Liver (tissue), 3 donors: ENCODE results near the gene NRROS.

Source experiments
- EGR1 ChIP-seq, 2 donors: IDR thresholded peaks; 2 replicates each; pipeline ENCODE4 v1.6.1; 2016 to 2018; ENCODE audit warnings: antibody characterized with exemption in 2 of 2, low read depth in 2 of 2
- FOXA1 ChIP-seq: IDR thresholded peaks from 2 replicates; pipeline ENCODE4 v1.6.1; 2016; ENCODE audit warnings: antibody characterized with exemption
- GABPA ChIP-seq, 2 donors: IDR thresholded peaks in 1 of 2; conservative IDR thresholded peaks in 1 of 2; 2 replicates each; pipeline ENCODE4 v1.6.1; 2016; ENCODE audit warnings: antibody characterized with exemption in 2 of 2, mild to moderate bottlenecking in 1 of 2, moderate library complexity in 1 of 2
- JUND ChIP-seq, 2 donors: IDR thresholded peaks; 2 replicates each; pipeline ENCODE4 v1.6.1; 2016; ENCODE audit warnings: antibody characterized with exemption in 2 of 2
- RAD21 ChIP-seq, 2 donors: IDR thresholded peaks; 2 replicates each; pipeline ENCODE4 v1.6.1; 2016; ENCODE audit warnings: antibody characterized with exemption in 2 of 2, mild to moderate bottlenecking in 2 of 2
- TF ChIP-seq, protein P1 (sequence below): fragments of 150-350 bp; IDR thresholded peaks from 2 replicates; pipeline ENCODE4 v1.5.1; 2017; ENCODE audit warnings: improper control_type of control experiment, low read depth, low read length; ENCODE audit not compliant: missing input control
- TF ChIP-seq, protein P2 (sequence below): IDR thresholded peaks from 2 replicates; pipeline ENCODE4 v1.6.1; 2016; ENCODE audit warnings: antibody characterized with exemption
- TF ChIP-seq, protein P3 (sequence below): IDR thresholded peaks from 2 replicates; pipeline ENCODE4 v1.6.1; 2016; ENCODE audit warnings: antibody characterized with exemption, mild to moderate bottlenecking
- donor health status: healthy.
- donor health status: healthy.

DNA sequence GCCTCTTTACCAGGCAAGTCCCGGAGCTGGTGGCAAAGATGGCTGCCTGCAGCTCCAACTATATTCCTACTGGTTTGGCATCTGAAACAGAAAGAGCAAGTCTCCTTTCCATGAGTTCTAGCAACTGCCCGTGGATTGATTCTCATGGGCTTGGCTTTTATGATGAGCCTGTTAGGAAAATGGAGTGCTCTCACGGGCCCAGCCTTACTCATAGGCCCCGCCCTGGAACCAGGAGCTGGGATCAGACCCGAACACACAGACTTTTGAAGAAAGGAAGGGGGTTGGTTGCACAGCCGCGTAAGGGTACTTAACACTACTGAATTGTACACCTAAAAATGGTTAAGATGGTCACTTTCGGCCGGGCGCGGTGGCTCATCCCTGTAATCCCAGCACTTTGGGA is 2.9 kb downstream of the NRROS start:
- TF ChIP-seq, protein P1, sequence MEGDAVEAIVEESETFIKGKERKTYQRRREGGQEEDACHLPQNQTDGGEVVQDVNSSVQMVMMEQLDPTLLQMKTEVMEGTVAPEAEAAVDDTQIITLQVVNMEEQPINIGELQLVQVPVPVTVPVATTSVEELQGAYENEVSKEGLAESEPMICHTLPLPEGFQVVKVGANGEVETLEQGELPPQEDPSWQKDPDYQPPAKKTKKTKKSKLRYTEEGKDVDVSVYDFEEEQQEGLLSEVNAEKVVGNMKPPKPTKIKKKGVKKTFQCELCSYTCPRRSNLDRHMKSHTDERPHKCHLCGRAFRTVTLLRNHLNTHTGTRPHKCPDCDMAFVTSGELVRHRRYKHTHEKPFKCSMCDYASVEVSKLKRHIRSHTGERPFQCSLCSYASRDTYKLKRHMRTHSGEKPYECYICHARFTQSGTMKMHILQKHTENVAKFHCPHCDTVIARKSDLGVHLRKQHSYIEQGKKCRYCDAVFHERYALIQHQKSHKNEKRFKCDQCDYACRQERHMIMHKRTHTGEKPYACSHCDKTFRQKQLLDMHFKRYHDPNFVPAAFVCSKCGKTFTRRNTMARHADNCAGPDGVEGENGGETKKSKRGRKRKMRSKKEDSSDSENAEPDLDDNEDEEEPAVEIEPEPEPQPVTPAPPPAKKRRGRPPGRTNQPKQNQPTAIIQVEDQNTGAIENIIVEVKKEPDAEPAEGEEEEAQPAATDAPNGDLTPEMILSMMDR = no peak
- TF ChIP-seq GABPA (IDR thresholded peaks at IDR 0.05 in 1 of 2, conservative IDR thresholded peaks at IDR 0.05 in 1 of 2) (no peak), RAD21 (IDR thresholded peaks at IDR 0.05) (no peak), EGR1 (IDR thresholded peaks at IDR 0.05; ENCODE audit: low read depth in 2 of 2) (no peak), JUND (IDR thresholded peaks at IDR 0.05) (no peak), FOXA1 (no peak)
- TF ChIP-seq, protein P2, sequence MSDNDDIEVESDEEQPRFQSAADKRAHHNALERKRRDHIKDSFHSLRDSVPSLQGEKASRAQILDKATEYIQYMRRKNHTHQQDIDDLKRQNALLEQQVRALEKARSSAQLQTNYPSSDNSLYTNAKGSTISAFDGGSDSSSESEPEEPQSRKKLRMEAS = no peak
- TF ChIP-seq, protein P3, sequence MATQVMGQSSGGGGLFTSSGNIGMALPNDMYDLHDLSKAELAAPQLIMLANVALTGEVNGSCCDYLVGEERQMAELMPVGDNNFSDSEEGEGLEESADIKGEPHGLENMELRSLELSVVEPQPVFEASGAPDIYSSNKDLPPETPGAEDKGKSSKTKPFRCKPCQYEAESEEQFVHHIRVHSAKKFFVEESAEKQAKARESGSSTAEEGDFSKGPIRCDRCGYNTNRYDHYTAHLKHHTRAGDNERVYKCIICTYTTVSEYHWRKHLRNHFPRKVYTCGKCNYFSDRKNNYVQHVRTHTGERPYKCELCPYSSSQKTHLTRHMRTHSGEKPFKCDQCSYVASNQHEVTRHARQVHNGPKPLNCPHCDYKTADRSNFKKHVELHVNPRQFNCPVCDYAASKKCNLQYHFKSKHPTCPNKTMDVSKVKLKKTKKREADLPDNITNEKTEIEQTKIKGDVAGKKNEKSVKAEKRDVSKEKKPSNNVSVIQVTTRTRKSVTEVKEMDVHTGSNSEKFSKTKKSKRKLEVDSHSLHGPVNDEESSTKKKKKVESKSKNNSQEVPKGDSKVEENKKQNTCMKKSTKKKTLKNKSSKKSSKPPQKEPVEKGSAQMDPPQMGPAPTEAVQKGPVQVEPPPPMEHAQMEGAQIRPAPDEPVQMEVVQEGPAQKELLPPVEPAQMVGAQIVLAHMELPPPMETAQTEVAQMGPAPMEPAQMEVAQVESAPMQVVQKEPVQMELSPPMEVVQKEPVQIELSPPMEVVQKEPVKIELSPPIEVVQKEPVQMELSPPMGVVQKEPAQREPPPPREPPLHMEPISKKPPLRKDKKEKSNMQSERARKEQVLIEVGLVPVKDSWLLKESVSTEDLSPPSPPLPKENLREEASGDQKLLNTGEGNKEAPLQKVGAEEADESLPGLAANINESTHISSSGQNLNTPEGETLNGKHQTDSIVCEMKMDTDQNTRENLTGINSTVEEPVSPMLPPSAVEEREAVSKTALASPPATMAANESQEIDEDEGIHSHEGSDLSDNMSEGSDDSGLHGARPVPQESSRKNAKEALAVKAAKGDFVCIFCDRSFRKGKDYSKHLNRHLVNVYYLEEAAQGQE = no peak
